ENCODE data around the gene SLC44A2.
"Not testable (repeated sequence)": the region's sequence is repeated elsewhere in the genome, so short reads cannot be mapped to it uniquely, and the experiment has no call there.

GRCh38 chr19:10671922-10672321 lies 46.6 kb downstream of the SLC44A2 start:
- not testable (repeated sequence) for TF ChIP-seq CTCF, POLR2A (IDR thresholded peaks at IDR 0.05)

Data from body of pancreas (tissue), 4 donors.